ENCODE measurements around the gene PTPRF.

PTPRF gene

GRCh38 chr1:43505077-43505780 is 25.5 kb upstream of the PTPRF start:
- TF ChIP-seq, protein P1, sequence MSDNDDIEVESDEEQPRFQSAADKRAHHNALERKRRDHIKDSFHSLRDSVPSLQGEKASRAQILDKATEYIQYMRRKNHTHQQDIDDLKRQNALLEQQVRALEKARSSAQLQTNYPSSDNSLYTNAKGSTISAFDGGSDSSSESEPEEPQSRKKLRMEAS (IDR thresholded peaks at IDR 0.05; ENCODE audit: low read depth, low read length), result no peak
- no peak overlapping the region for H3K4me3 ChIP-seq (ENCODE audit: low read depth, low read length)
- no peak for DNase-seq (ENCODE audit: low read depth)

- no peak overlapping the region for H3K4me3 ChIP-seq (ENCODE audit: low read depth, low read length)
- no peak for DNase-seq (ENCODE audit: low read depth)
- TF ChIP-seq, protein P1 (IDR thresholded peaks at IDR 0.05; ENCODE audit: low read depth, low read length), result no peak
- TF ChIP-seq POLR2A (IDR thresholded peaks at IDR 0.05; ENCODE audit: extremely low read depth, insufficient read length) (no peak), MYC (IDR thresholded peaks at IDR 0.05; ENCODE audit: low read depth, low read length) (no peak), CTCF (IDR thresholded peaks at IDR 0.05; ENCODE audit: low read depth, low read length) (no peak)
Observed at GRCh38 chr1:43506233-43506632, 24.4 kb upstream of the PTPRF start.

- TF ChIP-seq CTCF (IDR thresholded peaks at IDR 0.05; ENCODE audit: low read depth, low read length) (no peak), POLR2A (IDR thresholded peaks at IDR 0.05; ENCODE audit: extremely low read depth, insufficient read length) (no peak), MYC (IDR thresholded peaks at IDR 0.05; ENCODE audit: low read depth, low read length) (no peak)
- TF ChIP-seq, protein P1 (IDR thresholded peaks at IDR 0.05; ENCODE audit: low read depth, low read length), result no peak
- no peak for DNase-seq (ENCODE audit: low read depth)
- H3K4me3 ChIP-seq (ENCODE audit: low read depth, low read length), result no peak overlapping the region
Observed at GRCh38 chr1:43507296-43508295, 23.1 kb upstream of the PTPRF start.

GRCh38 chr1:43509007-43509739 is 21.5 kb upstream of the PTPRF start:
- H3K4me3 ChIP-seq (ENCODE audit: low read depth, low read length), result no peak overlapping the region
- TF ChIP-seq CTCF (IDR thresholded peaks at IDR 0.05; ENCODE audit: low read depth, low read length) (no peak), MYC (IDR thresholded peaks at IDR 0.05; ENCODE audit: low read depth, low read length) (no peak), POLR2A (IDR thresholded peaks at IDR 0.05; ENCODE audit: extremely low read depth, insufficient read length) (no peak)
- TF ChIP-seq, protein P1 (IDR thresholded peaks at IDR 0.05; ENCODE audit: low read depth, low read length), result no peak
- DNase-seq (ENCODE audit: low read depth), result no peak

GRCh38 chr1:43509740-43510375 is 20.8 kb upstream of the PTPRF start:
- H3K4me3 ChIP-seq (ENCODE audit: low read depth, low read length), result no peak overlapping the region
- TF ChIP-seq, protein P1 (IDR thresholded peaks at IDR 0.05; ENCODE audit: low read depth, low read length), result no peak
- TF ChIP-seq POLR2A (IDR thresholded peaks at IDR 0.05; ENCODE audit: extremely low read depth, insufficient read length), result no peak
- TF ChIP-seq CTCF (IDR thresholded peaks at IDR 0.05; ENCODE audit: low read depth, low read length), result no peak
- TF ChIP-seq MYC (IDR thresholded peaks at IDR 0.05; ENCODE audit: low read depth, low read length), result no peak
- no peak for DNase-seq (ENCODE audit: low read depth)
